ENCODE data around the gene MYL5. TPM values are rescaled to one million over a fixed set of nuclear protein-coding genes. Genes with fewer than 3 reads are reported as not detected.
A peak's percentile ranks its signal among the peaks of the same experiment; 100 is the strongest.

MYL5 gene
- total RNA-seq, 4 donors from 2014 or later = 8.7 to 19.0 (median 9.4) TPM

DNA sequence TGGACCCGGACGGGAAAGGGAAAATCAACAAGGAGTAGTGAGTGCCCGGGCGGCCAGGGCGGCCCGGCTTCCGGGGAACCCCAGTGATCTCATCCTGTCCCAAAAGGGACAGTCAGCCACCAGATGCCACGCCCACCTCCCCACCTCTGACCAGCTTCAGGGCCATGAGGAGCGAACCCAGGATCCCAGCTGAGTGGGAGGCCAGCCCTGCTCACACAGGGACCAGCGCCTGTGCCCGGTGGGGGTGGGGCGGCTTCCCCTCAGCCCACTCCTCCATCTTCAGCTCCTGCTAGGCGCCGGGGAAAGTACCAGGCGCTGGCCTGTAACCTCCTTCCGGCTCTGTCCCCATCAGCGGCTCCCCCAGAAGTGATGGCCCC, 6.2 kb downstream of the MYL5 start:
- no peak for ATAC-seq (ENCODE audit: low FRiP score)
- TF ChIP-seq, protein P1, sequence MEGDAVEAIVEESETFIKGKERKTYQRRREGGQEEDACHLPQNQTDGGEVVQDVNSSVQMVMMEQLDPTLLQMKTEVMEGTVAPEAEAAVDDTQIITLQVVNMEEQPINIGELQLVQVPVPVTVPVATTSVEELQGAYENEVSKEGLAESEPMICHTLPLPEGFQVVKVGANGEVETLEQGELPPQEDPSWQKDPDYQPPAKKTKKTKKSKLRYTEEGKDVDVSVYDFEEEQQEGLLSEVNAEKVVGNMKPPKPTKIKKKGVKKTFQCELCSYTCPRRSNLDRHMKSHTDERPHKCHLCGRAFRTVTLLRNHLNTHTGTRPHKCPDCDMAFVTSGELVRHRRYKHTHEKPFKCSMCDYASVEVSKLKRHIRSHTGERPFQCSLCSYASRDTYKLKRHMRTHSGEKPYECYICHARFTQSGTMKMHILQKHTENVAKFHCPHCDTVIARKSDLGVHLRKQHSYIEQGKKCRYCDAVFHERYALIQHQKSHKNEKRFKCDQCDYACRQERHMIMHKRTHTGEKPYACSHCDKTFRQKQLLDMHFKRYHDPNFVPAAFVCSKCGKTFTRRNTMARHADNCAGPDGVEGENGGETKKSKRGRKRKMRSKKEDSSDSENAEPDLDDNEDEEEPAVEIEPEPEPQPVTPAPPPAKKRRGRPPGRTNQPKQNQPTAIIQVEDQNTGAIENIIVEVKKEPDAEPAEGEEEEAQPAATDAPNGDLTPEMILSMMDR (IDR thresholded peaks at IDR 0.05) = no peak
- no peak for DNase-seq (ENCODE audit: low spot score)

DNA sequence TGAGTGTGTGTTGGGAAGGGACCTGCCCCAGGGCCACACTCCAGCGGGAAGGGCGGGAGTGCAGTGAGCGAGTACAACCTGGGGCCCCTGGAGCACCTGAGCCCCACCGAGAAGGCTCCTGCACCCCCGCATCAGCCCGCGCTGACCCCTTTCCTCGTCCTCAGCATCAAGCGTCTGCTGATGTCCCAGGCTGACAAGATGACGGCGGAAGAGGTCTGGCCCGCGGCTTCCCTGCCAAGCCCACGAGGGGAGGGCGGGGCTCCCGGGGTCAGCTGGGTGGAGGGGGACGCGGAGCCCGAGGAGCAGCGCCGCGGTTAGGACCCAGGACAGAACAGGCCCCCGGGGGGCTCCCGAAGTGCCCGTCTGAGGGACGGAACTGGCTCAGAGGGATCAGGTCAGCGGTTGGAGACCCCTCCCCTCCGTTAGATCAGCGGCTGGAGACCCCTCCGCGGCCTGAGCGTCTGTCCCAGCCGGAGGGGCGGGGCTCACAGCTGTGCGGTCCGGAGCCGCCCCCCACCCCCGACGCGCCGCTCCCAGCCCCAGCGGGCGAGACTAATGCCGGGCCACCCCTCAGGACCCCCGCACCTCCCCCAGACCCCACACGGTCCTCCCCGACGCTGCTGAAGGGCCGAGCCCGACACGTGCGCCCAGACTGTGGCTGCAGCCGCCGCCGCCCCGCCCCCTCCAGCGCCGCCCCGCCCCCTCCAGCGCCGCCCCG, 6.7 kb downstream of the MYL5 start:
- peak; percentile 40 for ATAC-seq (ENCODE audit: low FRiP score)
- TF ChIP-seq, protein P1 (IDR thresholded peaks at IDR 0.05) = no peak
- DNase-seq (ENCODE audit: low spot score) = no peak

DNA sequence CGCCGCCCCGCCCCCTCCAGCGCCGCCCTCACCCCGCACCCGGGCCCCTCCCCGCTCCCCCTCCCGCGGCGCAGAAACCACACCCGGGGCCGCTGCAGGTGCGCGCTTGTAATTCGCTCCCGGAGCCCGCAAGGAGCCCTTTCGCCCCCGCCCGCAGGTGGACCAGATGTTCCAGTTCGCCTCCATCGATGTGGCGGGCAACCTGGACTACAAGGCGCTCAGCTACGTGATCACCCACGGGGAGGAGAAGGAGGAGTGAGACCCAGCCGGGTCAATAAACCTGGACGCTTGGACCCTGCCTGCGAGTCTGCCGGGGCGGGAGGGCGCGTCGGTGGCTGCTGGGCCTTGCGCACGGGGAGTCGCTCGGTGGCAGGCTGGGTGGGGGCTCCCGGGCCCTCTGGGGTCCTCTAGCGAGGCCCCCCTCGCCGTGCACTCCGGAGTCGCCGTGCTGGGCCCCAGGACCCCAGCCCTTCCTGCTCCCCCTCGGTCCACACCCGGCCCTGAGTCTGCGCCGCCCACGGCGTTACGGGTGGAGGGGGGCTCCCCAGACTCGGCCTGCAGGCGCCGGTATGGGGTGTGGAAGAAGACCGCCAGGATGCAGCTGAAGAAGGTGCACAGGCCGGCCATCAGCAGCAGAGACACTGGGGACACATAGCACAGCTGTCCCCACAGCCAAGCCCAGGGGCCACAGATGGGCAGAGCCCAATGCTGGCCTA, 7.6 kb downstream of the MYL5 start:
- DNase-seq (ENCODE audit: low spot score) (no peak), ATAC-seq (ENCODE audit: low FRiP score) (no peak)
- TF ChIP-seq, protein P1 (IDR thresholded peaks at IDR 0.05) = no peak

DNA sequence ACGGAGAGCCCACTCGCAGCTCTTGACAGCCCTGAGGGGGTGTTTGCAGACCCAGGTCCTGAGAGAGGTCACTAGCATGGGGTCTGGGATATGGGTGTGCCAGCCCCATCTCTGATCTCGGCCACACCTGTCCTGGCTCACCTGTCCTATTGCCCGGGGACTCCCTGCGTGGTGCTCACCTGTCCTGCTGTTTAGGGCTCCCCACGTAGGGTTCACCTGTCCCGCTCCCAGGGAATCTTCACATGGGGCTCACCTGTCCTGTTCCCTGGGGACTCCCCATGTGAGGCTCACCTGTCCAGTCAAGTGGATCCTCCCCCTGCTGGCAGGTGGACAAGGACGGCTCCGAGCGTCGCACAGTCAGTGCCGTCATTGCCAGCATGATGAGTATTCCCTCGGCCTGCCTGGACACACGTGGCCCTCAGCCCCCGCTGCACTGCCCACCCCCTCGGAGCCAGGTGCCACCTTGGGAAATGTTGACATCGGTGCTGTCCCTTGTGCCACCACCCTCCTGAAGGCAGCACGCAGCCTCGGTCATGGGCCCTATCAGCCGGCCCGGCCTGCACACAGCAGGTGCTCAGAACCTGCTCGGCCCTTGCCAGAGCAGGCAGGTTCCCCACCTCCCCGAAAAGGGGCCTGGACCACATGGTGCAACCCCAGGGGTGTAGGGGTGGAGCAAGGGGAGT, 8.3 kb downstream of the MYL5 start:
- no peak for ATAC-seq (ENCODE audit: low FRiP score)
- DNase-seq (ENCODE audit: low spot score) = no peak
- TF ChIP-seq, protein P1 (IDR thresholded peaks at IDR 0.05) = no peak

DNA sequence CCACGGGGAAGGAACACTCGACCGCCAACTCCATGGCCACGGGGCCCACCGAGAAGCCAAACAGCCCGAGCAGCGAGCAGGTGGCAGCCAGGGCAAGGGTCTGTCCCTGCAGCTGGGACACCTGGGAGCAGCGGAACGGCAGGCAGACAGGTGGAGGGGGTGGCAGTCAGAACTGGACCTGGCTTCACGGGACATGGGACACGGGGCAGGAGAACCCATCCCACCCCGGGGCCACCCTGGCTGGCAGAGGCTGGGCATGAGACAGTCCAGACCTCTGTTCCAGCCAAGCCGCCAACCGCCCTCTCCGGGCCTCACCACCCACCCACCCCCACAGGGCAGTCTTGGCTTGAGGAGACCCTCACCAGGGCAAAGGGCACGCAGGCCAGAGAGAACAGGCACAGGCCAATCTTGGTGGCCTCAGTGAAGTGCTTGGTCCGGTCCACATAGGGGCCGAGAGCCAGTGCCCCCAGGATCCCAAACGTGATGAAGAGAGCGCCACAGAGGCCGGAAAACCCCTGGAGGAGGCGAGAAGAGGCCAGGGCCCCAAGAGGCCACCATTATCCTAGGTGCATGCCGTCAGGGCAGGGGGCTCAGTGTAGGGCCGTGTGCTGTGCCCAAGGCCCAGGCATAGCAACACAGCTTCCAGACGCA, 9.0 kb downstream of the MYL5 start:
- ATAC-seq (ENCODE audit: low FRiP score) (no peak), DNase-seq (ENCODE audit: low spot score) (no peak)
- TF ChIP-seq, protein P1 (IDR thresholded peaks at IDR 0.05) = no peak

DNA sequence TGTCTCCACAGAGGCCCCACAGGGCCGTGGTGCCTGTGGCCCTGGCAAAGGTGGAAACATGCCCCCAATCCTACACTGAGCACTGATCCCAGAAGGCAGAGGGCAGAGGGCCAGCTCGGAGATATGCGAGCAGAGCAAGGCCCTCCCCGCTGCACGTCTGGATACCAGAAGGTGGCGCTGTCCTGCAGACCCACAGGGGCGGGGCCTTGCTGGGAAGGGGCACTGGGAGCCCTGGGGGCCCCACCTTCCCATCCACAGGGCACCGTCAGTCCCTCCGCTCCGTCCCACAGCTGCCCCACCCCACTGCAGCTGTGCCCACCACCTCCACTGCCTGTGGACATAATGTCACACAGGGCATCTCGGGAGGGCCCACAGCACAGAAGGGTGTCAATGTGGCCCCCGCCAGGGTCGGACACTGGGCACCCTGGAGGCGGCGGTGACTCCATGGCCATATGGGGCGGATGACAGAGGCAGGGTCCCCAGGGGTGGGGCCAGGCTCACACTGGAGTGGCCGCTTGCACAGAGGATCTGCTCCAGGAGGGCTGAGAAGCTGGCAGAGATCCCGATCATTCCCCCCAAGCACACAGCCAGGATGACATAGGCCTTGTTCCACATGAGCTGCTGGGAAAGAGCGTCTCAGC, 9.8 kb downstream of the MYL5 start:
- DNase-seq (ENCODE audit: low spot score) (no peak), ATAC-seq (ENCODE audit: low FRiP score) (no peak)
- TF ChIP-seq, protein P1 (IDR thresholded peaks at IDR 0.05) = no peak
